ENCODE results near the gene ARHGEF39. TPM values are rescaled to one million over a fixed set of nuclear protein-coding genes. Genes with fewer than 3 reads are reported as not detected.

The ARHGEF39 gene
- polyA plus RNA-seq, 3 donors = 0.13 to 0.53 (median 0.42) TPM

- Histone ChIP-seq H3K9ac (ENCODE audit: insufficient read depth, low read length, poor library complexity, severe bottlenecking) (no peak overlapping the region), H3K4me1 (ENCODE audit: control insufficient read depth in 1 of 2, insufficient read depth in 2 of 2, low read length in 2 of 2) (peaks cover 23 to 39% of the 10 kb centered on the region in 2 donors), H3K36me3 (replicated peaks in 1 of 2; ENCODE audit: control insufficient read depth in 1 of 2, insufficient read depth in 2 of 2, low read length in 2 of 2) (no peaks in the 10 kb centered on the region), H3K4me3 (replicated peaks in 1 of 3; ENCODE audit: low read depth in 2 of 3, low read length in 3 of 3) (no peak overlapping the region), H4K20me1 (ENCODE audit: insufficient read depth, low read length) (no peaks in the 10 kb centered on the region), H3K27ac (ENCODE audit: low read depth in 1 of 2, low read length in 2 of 2) (no peak overlapping the region), H2AFZ (ENCODE audit: insufficient read depth, low read depth, low read length, poor library complexity, severe bottlenecking) (no peak overlapping the region), H3K27me3 (ENCODE audit: control insufficient read depth in 2 of 2, insufficient read depth in 2 of 2, low read length in 2 of 2) (no peaks in the 10 kb centered on the region), H3K9me3 (replicated peaks in 1 of 2; ENCODE audit: control insufficient read depth in 1 of 2, insufficient read depth in 1 of 2, low read length in 2 of 2) (no peaks in the 10 kb centered on the region), H3K79me2 (ENCODE audit: insufficient read depth, low read length) (peaks cover 28% of the 10 kb centered on the region), H3K4me2 (replicated peaks; ENCODE audit: extremely low read depth, low read length, poor library complexity, severe bottlenecking) (no peak overlapping the region)
- TF ChIP-seq CTCF (IDR thresholded peaks at IDR 0.05) = no peak
- no peak overlapping the region for H3K4me3 Mint-ChIP-seq
- intact Hi-C loops (cut with micrococcal nuclease) = no loop called here
- no peak overlapping the region for H3K27ac Mint-ChIP-seq
- DNase-seq = no peak
- H3K36me3 Mint-ChIP-seq = peaks cover 2 to 11% of the 10 kb centered on the region in 2 donors
- H3K9me3 Mint-ChIP-seq = peaks cover 0 to 3% (median 1%) of the 10 kb centered on the region in 7 donors
- peaks cover 38% of the 10 kb centered on the region for H3K4me1 Mint-ChIP-seq
- WGBS (ENCODE audit: insufficient coverage) = 80% methylated on average over 1 of the region's 5 CpGs
- H3K27me3 Mint-ChIP-seq (ENCODE audit: low read depth in 3 of 3) = peaks cover 0 to 6% (median 3%) of the 10 kb centered on the region in 3 donors
Observed at GRCh38 chr9:35666549-35666948, 1.6 kb upstream of the ARHGEF39 start.

- H3K79me2 ChIP-seq (ENCODE audit: insufficient read depth, low read length) = peaks cover 31% of the 10 kb centered on the region
- no peak overlapping the region for H3K27ac ChIP-seq (ENCODE audit: low read depth in 1 of 2, low read length in 2 of 2)
- H3K4me1 ChIP-seq (ENCODE audit: control insufficient read depth in 1 of 2, insufficient read depth in 2 of 2, low read length in 2 of 2) = peaks cover 23 to 39% of the 10 kb centered on the region in 2 donors
- intact Hi-C loops (cut with micrococcal nuclease) = no loop called here
- Mint-ChIP-seq H3K36me3 (peaks cover 5 to 14% of the 10 kb centered on the region in 2 donors), H3K4me1 (peaks cover 38% of the 10 kb centered on the region), H3K9me3 (peaks cover 0 to 3% (median 1%) of the 10 kb centered on the region in 7 donors), H3K4me3 (peak overlapping the region in 1 of 2 donors; percentile 35), H3K27ac (no peak overlapping the region), H3K27me3 (ENCODE audit: low read depth in 3 of 3) (peaks cover 0 to 6% (median 3%) of the 10 kb centered on the region in 3 donors)
- whole genome bisulfite sequencing (ENCODE audit: insufficient coverage) = no CpG with 5 or more reads among the region's 1 CpG
- no peaks in the 10 kb centered on the region for H3K27me3 ChIP-seq (ENCODE audit: control insufficient read depth in 2 of 2, insufficient read depth in 2 of 2, low read length in 2 of 2)
- peaks cover 1 to 3% of the 10 kb centered on the region in 2 donors for H3K36me3 ChIP-seq (replicated peaks in 1 of 2; ENCODE audit: control insufficient read depth in 1 of 2, insufficient read depth in 2 of 2, low read length in 2 of 2)
- H4K20me1 ChIP-seq (ENCODE audit: insufficient read depth, low read length) = no peaks in the 10 kb centered on the region
- DNase-seq = no peak
- H3K9me3 ChIP-seq (replicated peaks in 1 of 2; ENCODE audit: control insufficient read depth in 1 of 2, insufficient read depth in 1 of 2, low read length in 2 of 2) = no peaks in the 10 kb centered on the region
- H3K4me2 ChIP-seq (replicated peaks; ENCODE audit: extremely low read depth, low read length, poor library complexity, severe bottlenecking) = no peak overlapping the region
- no peak overlapping the region for H2AFZ ChIP-seq (ENCODE audit: insufficient read depth, low read depth, low read length, poor library complexity, severe bottlenecking)
- TF ChIP-seq CTCF (IDR thresholded peaks at IDR 0.05) = no peak
- H3K4me3 ChIP-seq (replicated peaks in 1 of 3; ENCODE audit: low read depth in 2 of 3, low read length in 3 of 3) = no peak overlapping the region
- no peak overlapping the region for H3K9ac ChIP-seq (ENCODE audit: insufficient read depth, low read length, poor library complexity, severe bottlenecking)
Observed at GRCh38 chr9:35666045-35666444, 1.1 kb upstream of the ARHGEF39 start.
